ENCODE measurements around the gene SNAI3. TPM values are rescaled to one million over a fixed set of nuclear protein-coding genes. Genes with fewer than 3 reads are reported as not detected.

SNAI3 gene
- total and polyA plus RNA-seq, 9 of the 15 experiments (the other 6 are each of a cell fraction or from before 2014, with no cell fraction given): 0.04 to 4.1 (median 0.80) TPM; not detected in 1

- TF ChIP-seq ATF7 (IDR thresholded peaks at IDR 0.05) (peak; percentile 32; the same call in 1 of the 2 replicates), PKNOX1 (IDR thresholded peaks at IDR 0.05) (peak; percentile 93), ZNF41 (CRISPR knock-in tag; conservative IDR thresholded peaks at IDR 0.05) (no peak), ZMIZ1 (IDR thresholded peaks at IDR 0.05; ENCODE audit: low read depth in 2 of 2, low read length in 2 of 2) (no peak), TAF1 (IDR thresholded peaks at IDR 0.05; ENCODE audit: control insufficient read depth, extremely low read depth, insufficient read depth, low read length, severe bottlenecking) (peak; percentile 8), ZNF780A (CRISPR knock-in tag; IDR thresholded peaks at IDR 0.05) (no peak), ZNF561 (CRISPR knock-in tag; conservative IDR thresholded peaks at IDR 0.05) (no peak), GTF2A2 (tag; IDR thresholded peaks at IDR 0.05) (no peak), RBM39 (optimal IDR thresholded peaks at IDR 0.05; ENCODE audit: low read depth, low read length) (no peak), RBFOX2 (IDR thresholded peaks at IDR 0.05; ENCODE audit: low read depth, low read length) (peak; percentile 55), TBP (optimal IDR thresholded peaks at IDR 0.05; ENCODE audit: low read depth, low read length) (no peak), MAX (CRISPR knock-in tag; IDR thresholded peaks at IDR 0.05) (peak; percentile 51; the same call in 1 of the 2 replicates), NR4A1 (CRISPR knock-in tag; IDR thresholded peaks at IDR 0.05) (no peak), NR4A1 (tag; IDR thresholded peaks at IDR 0.05) (no peak)
Observed at GRCh38 chr16:88700636-88701482, 14.6 kb upstream of the SNAI3 start (continued).

Measured in K562 (cell line).